22Rv1 (cell line): ENCODE results near the gene CLSTN2.

Source experiments
- CTCF ChIP-seq: fragments of 450-650 bp; IDR thresholded peaks from 2 replicates; pipeline ENCODE4 v1.5.1; 2017; ENCODE audit warnings: mild to moderate bottlenecking
- ZFX ChIP-seq: fragments of 450-650 bp; IDR thresholded peaks from 2 replicates; pipeline ENCODE4 v1.6.1; 2017; ENCODE audit warnings: antibody characterized with exemption, borderline replicate concordance

- no peak for TF ChIP-seq CTCF
- TF ChIP-seq ZFX: no peak
Observed at GRCh38 chr3:140167600-140168281, 232.8 kb downstream of the CLSTN2 start.
